Kidney (tissue), 14 donors: ENCODE measurements around the gene FCN2. TPM values are rescaled to one million over a fixed set of nuclear protein-coding genes. Genes with fewer than 3 reads are reported as not detected.

Experiments
- DNase-seq, 5 donors: peaks; one replicate each; pipeline ENCODE4 v3.0.0-alpha.2; 2013 to 2020
- FAIRE-seq: peaks from 2 replicates; lab custom pipeline; 2012; peaks lifted over from hg19 to GRCh38; lab: Jason Lieb, UNC
- H3K27ac ChIP-seq, 2 donors: one replicate each; pipeline ENCODE4 v1.7.0; 2013; ENCODE audit warnings: low read depth in 2 of 2, low read length in 2 of 2, inconsistent platforms in 1 of 2
- H3K27me3 ChIP-seq: one replicate; pipeline ENCODE4 v1.7.1; 2013; ENCODE audit warnings: low read length, inconsistent platforms; ENCODE audit not compliant: control insufficient read depth, insufficient read depth
- H3K36me3 ChIP-seq, 3 donors: one replicate each; pipeline versions ENCODE4 v1.7.0 to v1.7.1; 2013; ENCODE audit warnings: low read length in 3 of 3, control low read depth in 1 of 3, inconsistent platforms in 1 of 3; ENCODE audit not compliant: insufficient read depth in 3 of 3, control insufficient read depth in 2 of 3
- H3K4me1 ChIP-seq, 3 donors: one replicate each; pipeline versions ENCODE4 v1.7.0 to v1.7.1; 2013; ENCODE audit warnings: low read length in 3 of 3, inconsistent platforms in 1 of 3, low read depth in 1 of 3; ENCODE audit not compliant: control insufficient read depth in 2 of 3, insufficient read depth in 2 of 3
- H3K4me3 ChIP-seq, 3 donors: one replicate each; pipeline versions ENCODE4 v1.7.0 to v1.8.1; 2013; ENCODE audit warnings: low read length in 3 of 3, control low read depth in 1 of 3, inconsistent platforms in 1 of 3
- H3K9ac ChIP-seq, 3 donors: one replicate each; pipeline versions ENCODE4 v1.7.0 to v1.7.1; 2013; ENCODE audit warnings: low read length in 3 of 3, control low read depth in 1 of 3, inconsistent platforms in 1 of 3
- H3K9me3 ChIP-seq, 3 donors: one replicate each; pipeline versions ENCODE4 v1.7.0 to v1.7.1; 2013; ENCODE audit warnings: low read length in 3 of 3, control low read depth in 1 of 3, inconsistent platforms in 1 of 3; ENCODE audit not compliant: control insufficient read depth in 2 of 3, insufficient read depth in 1 of 3
- intact Hi-C: fragments of 100-400 bp; cut with DNase I; formaldehyde crosslinking; loops from one replicate; pipeline ENCODE4 v1.11.1; 2022
- polyA plus RNA-seq: library from polyadenylated mRNA; stranded (reverse); fragments of 350-450 nt; fragmentation: Illumina TruSeq; extraction: RNeasy Lipid Tissue Mini Kit (QIAGEN cat#74804); gene quantifications from one replicate; pipeline ENCODE4 v1.2.3, GENCODE V29; 2014; ENCODE audit warnings: low read depth, low replicate concordance; ENCODE audit not compliant: insufficient read depth
- total RNA-seq: library from RNA; stranded (reverse); fragmentation: NEBNext Ultra II Directional; extraction: Animal tissue kit (Norgen Biotek cat#: 25700); gene quantifications from one replicate; pipeline ENCODE4 v1.2.1, GENCODE V29; 2021
- TF ChIP-seq, protein P1 (sequence below): IDR thresholded peaks from 3 replicates; pipeline ENCODE4 v1.5.1; 2012; ENCODE audit warnings: mild to moderate bottlenecking, moderate library complexity, borderline replicate concordance; ENCODE audit not compliant: insufficient read depth; ENCODE audit errors: extremely low read depth
- donor health status: control.
- donor health status: control.
- donor health status: control.
- donor health status: control.
- donor health status: control.
- donor health status: DM: yes; HTN: yes; CAD: no.
- donor health status: Normal renal cell carcinoma (clear cell type).

FCN2 gene
- total and polyA plus RNA-seq, 2 donors from 2014 or later: 2.8 to 3.6 TPM

DNA sequence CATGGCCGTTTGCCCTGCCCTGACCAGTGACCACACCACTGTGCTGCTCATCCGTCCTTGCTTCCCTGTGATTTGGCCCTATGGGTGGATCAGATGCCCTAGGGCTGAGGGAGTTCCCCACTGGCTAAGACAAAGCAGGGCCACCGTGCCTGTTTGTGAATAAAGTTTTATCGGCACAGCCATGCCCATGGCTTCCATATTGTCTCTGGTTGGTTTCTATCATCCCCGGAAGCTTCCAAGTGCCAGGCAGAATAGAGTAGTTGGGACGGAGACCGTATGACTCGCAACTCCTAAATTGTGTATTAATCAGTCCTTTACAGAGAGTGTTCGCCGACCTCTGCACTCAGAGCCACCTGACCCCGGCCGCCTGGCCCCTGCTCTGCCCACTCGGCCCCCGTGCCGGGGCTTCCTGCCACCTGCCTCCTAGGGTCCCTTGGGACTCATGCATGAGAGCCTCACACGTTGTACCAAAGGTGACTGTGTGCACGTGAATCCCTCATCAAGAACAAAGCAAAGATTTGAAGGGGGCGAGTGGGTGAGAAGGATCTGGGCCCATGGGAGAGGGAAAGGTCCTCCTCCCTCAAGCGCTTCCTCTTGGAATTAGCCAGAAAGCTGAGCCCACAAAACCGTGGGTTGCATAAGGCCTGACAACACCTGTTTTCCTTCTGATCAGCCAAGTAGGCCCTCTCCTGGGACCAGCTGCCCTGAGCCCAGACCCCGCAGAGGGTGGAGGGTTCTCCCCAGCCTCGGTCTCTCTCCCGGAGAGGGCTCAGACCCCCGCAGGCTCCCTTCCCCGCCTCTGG lies 11.7 kb upstream of the FCN2 start:
- Histone ChIP-seq H3K27me3 (no peaks in the 10 kb centered on the region), H3K9ac (no peak overlapping the region), H3K4me1 (peaks cover 0 to 2% (median 0%) of the 10 kb centered on the region in 3 donors), H3K4me3 (no peak overlapping the region), H3K27ac (no peak overlapping the region), H3K9me3 (no peaks in the 10 kb centered on the region), H3K36me3 (no peaks in the 10 kb centered on the region)
- intact Hi-C loops: no loop called here
- TF ChIP-seq, protein P1, sequence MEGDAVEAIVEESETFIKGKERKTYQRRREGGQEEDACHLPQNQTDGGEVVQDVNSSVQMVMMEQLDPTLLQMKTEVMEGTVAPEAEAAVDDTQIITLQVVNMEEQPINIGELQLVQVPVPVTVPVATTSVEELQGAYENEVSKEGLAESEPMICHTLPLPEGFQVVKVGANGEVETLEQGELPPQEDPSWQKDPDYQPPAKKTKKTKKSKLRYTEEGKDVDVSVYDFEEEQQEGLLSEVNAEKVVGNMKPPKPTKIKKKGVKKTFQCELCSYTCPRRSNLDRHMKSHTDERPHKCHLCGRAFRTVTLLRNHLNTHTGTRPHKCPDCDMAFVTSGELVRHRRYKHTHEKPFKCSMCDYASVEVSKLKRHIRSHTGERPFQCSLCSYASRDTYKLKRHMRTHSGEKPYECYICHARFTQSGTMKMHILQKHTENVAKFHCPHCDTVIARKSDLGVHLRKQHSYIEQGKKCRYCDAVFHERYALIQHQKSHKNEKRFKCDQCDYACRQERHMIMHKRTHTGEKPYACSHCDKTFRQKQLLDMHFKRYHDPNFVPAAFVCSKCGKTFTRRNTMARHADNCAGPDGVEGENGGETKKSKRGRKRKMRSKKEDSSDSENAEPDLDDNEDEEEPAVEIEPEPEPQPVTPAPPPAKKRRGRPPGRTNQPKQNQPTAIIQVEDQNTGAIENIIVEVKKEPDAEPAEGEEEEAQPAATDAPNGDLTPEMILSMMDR: no peak
- no peak for DNase-seq
- FAIRE-seq: no peak

DNA sequence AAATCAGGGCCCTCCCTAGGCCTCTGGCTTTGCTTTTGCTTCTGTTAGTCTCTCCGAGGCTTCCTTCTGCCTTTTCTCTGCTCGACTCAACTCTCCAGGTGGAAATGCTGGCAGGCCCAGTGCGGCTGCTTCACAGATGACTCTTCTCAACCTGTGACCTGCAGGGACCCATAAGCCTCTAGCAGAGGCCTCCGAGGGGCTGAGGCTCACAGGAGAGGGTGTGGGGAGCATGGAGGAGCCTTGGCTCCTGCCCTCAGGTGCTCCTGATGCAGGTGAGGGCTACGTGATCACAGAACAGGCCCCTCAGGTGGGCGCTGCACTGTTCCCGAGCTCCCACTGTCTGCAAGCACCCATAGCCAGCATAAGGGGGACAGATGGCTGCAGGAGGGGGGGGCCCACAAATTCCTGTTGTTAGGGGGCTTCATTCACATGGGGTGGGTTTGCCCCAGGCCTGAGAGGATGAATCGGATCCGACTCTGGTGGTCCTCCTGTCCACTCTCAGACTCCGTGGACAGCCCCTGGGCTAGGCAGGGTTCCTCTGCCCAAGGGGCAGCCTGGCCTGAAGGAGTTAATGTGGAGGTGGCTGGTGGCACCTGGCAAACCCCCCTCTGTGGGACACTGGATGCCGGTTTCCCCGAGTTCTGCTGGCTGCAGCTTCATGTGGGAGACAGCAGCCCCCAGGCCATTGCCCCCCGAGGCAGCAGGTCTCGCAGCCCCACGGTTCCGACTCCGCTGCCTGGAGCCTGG lies 10.9 kb upstream of the FCN2 start:
- TF ChIP-seq, protein P1: no peak

DNA sequence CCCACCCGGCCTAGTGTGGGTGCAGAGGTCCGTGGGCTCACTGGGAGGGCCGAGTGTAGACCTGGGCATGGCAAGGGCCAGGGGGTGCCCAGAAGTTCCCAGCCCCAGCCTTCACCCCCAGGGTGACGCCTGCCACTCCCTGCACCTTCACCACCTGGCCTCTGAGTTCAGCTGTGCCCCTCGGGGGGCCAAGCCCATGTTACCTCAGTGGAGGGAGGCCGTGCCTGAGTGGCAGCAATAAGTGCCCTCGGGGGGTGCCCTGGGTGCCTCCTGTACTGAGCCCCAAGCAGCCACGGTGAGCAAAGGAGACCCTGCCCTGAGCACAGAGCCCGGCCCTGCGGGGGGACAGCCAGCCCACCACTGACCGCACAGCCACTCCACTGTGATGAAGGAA lies 10.3 kb upstream of the FCN2 start:
- H3K27ac ChIP-seq: no peak overlapping the region
- DNase-seq (no peak), FAIRE-seq (no peak)
- H3K36me3 ChIP-seq: no peaks in the 10 kb centered on the region
- no peak overlapping the region for H3K4me3 ChIP-seq
- intact Hi-C loops: no loop called here
- no peak overlapping the region for H3K9ac ChIP-seq
- TF ChIP-seq, protein P1: no peak
- H3K4me1 ChIP-seq: peaks cover 0 to 2% (median 0%) of the 10 kb centered on the region in 3 donors
- no peaks in the 10 kb centered on the region for H3K9me3 ChIP-seq
- H3K27me3 ChIP-seq: no peaks in the 10 kb centered on the region

More for the DNA sequence above, 10.9 kb upstream of the FCN2 start:
- no peaks in the 10 kb centered on the region for H3K9me3 ChIP-seq
- no peak for FAIRE-seq
- H3K9ac ChIP-seq: no peak overlapping the region
- no peak overlapping the region for H3K27ac ChIP-seq
- no peaks in the 10 kb centered on the region for H3K36me3 ChIP-seq
- DNase-seq: peak in 1 of 5 donors; percentile 71
- intact Hi-C loops: no loop called here
- peaks cover 0 to 2% (median 0%) of the 10 kb centered on the region in 3 donors for H3K4me1 ChIP-seq
- no peak overlapping the region for H3K4me3 ChIP-seq
- H3K27me3 ChIP-seq: no peaks in the 10 kb centered on the region
